Spleen (tissue), 11 donors: Measurements from ENCODE around the gene IER5. TPM values are rescaled to one million over a fixed set of nuclear protein-coding genes. Genes with fewer than 3 reads are reported as not detected.

ENCODE experiments used
- DNase-seq: peaks from one replicate; pipeline ENCODE4 v3.0.0-alpha.2; 2020
- H3K27ac ChIP-seq, 8 donors: fragments of 200-600 bp; sonication (generic) in 7 of 8; 1 replicate in 4 of 8; 2 replicates in 4 of 8; pipeline versions ENCODE4 v1.5.0 to v1.8.0; 2016 to 2021; ENCODE audit warnings: inconsistent platforms in 4 of 8, mild to moderate bottlenecking in 4 of 8, moderate library complexity in 1 of 8
- H3K27me3 ChIP-seq, 7 donors: fragments of 200-600 bp; sonication (generic) in 6 of 7; replicated peaks in 1 of 7; 1 replicate in 4 of 7; 2 replicates in 3 of 7; pipeline versions ENCODE4 v1.5.0 to v1.8.0; 2016 to 2021; ENCODE audit warnings: inconsistent platforms in 3 of 7, mild to moderate bottlenecking in 1 of 7
- H3K36me3 ChIP-seq, 6 donors: fragments of 200-600 bp; sonication (generic) in 5 of 6; 1 replicate in 4 of 6; 2 replicates in 2 of 6; pipeline versions ENCODE4 v1.5.0 to v1.8.0; 2016 to 2021; ENCODE audit warnings: inconsistent platforms in 2 of 6
- H3K4me1 ChIP-seq, 6 donors: fragments of 200-600 bp; sonication (generic) in 5 of 6; 1 replicate in 3 of 6; 2 replicates in 3 of 6; pipeline versions ENCODE4 v1.5.0 to v1.8.0; 2016 to 2021; ENCODE audit warnings: inconsistent platforms in 3 of 6
- H3K4me3 ChIP-seq, 8 donors: fragments of 200-600 bp; sonication (generic) in 7 of 8; 1 replicate in 4 of 8; 2 replicates in 4 of 8; pipeline versions ENCODE4 v1.5.0 to v1.8.0; 2016 to 2021; ENCODE audit warnings: inconsistent platforms in 4 of 8, mild to moderate bottlenecking in 4 of 8, moderate library complexity in 2 of 8
- H3K9me3 ChIP-seq, 8 donors: fragments of 200-600 bp; sonication (generic) in 7 of 8; 1 replicate in 4 of 8; 2 replicates in 4 of 8; pipeline versions ENCODE4 v1.5.0 to v1.8.0; 2016 to 2021; ENCODE audit warnings: inconsistent platforms in 4 of 8
- POLR2A ChIP-seq, 3 donors: fragments of 450-650 bp; IDR thresholded peaks; one replicate each; pipeline ENCODE4 v1.5.1; 2017; ENCODE audit warnings: antibody characterized with exemption in 3 of 3, mild to moderate bottlenecking in 1 of 3
- POLR2AphosphoS5 ChIP-seq, 3 donors: sonication (generic); formaldehyde crosslinking; IDR thresholded peaks; one replicate each; pipeline ENCODE4 v1.5.1; 2017; ENCODE audit warnings: antibody characterized with exemption in 3 of 3
- WGBS, 5 donors: extraction: QIAGEN DNeasy Blood & Tissue Kit in 3 of 5; methylation state at CpG; one replicate each; pipeline versions ENCODE4 v1.1.5 to v1.1.7; 2013 to 2018; 5-methylcytosine and 5-hydroxymethylcytosine counted together
- intact Hi-C: fragments of 100-400 bp; cut with DNase I; formaldehyde crosslinking; loops from one replicate; pipeline ENCODE4 v1.15.0; 2023; ENCODE audit warnings: low total_unique reads
- polyA plus RNA-seq, 3 donors: library from polyadenylated mRNA; stranded (reverse); fragments of 200-250 nt; gene quantifications; one replicate each; pipeline ENCODE4 v1.2.1, GENCODE V29; 2013
- total RNA-seq, 7 donors: library from RNA; depleted of rRNA in 3 of 7; stranded (reverse); fragments of >200 nt in 3 of 7; fragmentation: NEBNext Ultra II Directional in 4 of 7; extraction: Animal tissue kit (Norgen Biotek cat#: 25700) in 4 of 7; gene quantifications; one replicate each; pipeline versions ENCODE4 v1.1.0 to v1.2.1, GENCODE V29; 2016 to 2021
- TF ChIP-seq, protein P1 (sequence below), 11 experiments: fragments of 200-600 bp in 7 of 11; fragments of 450-650 bp in 4 of 11; sonication (generic) in 4 of 11; IDR thresholded peaks in 8 of 11; conservative IDR thresholded peaks in 3 of 11; 1 replicate in 7 of 11; 2 replicates in 4 of 11; pipeline versions ENCODE4 v1.4.0 to v1.8.0; 2016 to 2021; ENCODE audit warnings: antibody characterized with exemption in 11 of 11, inconsistent platforms in 4 of 11, mild to moderate bottlenecking in 1 of 11
- donor health status: healthy with polysubstance abuse.
- donor health status: DM: no; HTN: no; CAD: no; lungs with moderate emphysema.
- donor health status: DM: no; HTN: no; CAD: no.
- donor health status: Bipolar disorder and iron deficiency.
- donor health status: healthy.
- donor health status: DM: no; HTN: no; CAD: no.
- donor health status: DM: yes; HTN: yes; CAD: no.

Gene IER5
- total and polyA plus RNA-seq, 10 donors: 21.3 to 62.3 (median 36.7) TPM

DNA sequence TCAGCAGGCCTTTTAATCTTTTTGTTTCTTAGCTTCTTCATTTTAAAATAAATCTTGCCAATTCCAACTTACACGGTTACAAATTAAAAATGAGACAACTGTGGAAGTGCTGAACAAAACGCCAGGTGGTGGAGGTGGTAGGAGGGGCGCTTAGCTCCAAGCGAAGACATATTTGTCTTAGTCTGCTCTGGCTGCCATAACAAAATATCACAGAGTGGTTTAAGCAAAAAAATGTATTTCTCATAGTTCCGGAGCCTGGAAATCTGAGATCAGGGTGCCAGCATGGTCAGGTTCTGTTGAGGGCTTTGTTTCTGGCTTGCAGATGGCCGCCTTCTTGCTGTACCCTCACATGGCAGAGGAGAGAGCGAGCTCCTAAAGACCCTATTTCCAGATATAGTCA lies 14.9 kb downstream of the IER5 start:
- Histone ChIP-seq H3K27me3 (no peaks in the 10 kb centered on the region), H3K4me1 (peaks cover 36 to 95% (median 77%) of the 10 kb centered on the region in 6 donors), H3K36me3 (no peaks in the 10 kb centered on the region), H3K27ac (peak overlapping the region in 5 of 8 donors; percentile 9 to 91 (median 58)), H3K9me3 (no peaks in the 10 kb centered on the region), H3K4me3 (no peak overlapping the region)
- DNase-seq: no peak
- 89 to 93% (median 92%) methylated on average over 7 of the region's 7 CpGs for WGBS, 5 donors
- intact Hi-C loops: no loop called here
- TF ChIP-seq POLR2AphosphoS5 (IDR thresholded peaks at IDR 0.05) (no peak), POLR2A (IDR thresholded peaks at IDR 0.05) (no peak)
- TF ChIP-seq, protein P1, sequence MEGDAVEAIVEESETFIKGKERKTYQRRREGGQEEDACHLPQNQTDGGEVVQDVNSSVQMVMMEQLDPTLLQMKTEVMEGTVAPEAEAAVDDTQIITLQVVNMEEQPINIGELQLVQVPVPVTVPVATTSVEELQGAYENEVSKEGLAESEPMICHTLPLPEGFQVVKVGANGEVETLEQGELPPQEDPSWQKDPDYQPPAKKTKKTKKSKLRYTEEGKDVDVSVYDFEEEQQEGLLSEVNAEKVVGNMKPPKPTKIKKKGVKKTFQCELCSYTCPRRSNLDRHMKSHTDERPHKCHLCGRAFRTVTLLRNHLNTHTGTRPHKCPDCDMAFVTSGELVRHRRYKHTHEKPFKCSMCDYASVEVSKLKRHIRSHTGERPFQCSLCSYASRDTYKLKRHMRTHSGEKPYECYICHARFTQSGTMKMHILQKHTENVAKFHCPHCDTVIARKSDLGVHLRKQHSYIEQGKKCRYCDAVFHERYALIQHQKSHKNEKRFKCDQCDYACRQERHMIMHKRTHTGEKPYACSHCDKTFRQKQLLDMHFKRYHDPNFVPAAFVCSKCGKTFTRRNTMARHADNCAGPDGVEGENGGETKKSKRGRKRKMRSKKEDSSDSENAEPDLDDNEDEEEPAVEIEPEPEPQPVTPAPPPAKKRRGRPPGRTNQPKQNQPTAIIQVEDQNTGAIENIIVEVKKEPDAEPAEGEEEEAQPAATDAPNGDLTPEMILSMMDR (IDR thresholded peaks at IDR 0.05 in 8 of 11, conservative IDR thresholded peaks at IDR 0.05 in 3 of 11): no peak

DNA sequence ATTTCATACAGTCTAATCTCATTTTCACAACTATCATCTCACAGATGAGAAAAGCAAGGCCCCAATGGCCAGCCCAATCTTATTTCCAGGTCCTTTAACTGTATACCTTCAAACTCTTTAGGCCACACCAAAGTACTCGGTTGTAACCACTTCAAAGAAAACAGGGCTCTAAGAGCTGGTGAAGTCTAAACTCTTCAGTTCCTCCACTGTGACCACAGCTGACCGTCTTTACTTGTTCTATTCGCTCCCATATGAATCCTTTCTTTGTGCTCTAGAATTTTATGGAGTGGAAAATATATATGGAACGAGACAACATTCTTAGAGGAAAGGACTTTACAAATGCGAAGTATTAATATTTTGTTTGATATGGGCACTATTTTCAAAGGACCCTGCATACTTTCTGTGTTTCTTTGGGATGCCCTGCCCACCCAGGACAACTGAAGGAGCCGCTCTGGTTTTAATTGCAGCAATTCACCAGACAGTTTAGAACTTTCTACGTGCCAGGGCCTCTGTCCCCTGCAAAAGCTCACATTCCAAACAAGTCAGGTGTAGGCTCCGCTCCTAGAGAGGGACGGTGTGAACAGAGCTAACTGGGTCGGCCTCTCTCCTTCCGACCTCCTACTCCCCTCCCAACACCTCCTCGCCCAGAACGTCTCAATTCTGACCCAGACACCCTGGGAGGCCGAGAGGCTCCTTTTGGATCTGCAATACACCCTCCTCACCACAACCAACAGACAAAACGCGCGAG lies 15.7 kb downstream of the IER5 start:
- peak overlapping the region; percentile 57 to 74 (median 68) for H3K4me3 ChIP-seq
- no peaks in the 10 kb centered on the region for H3K36me3 ChIP-seq
- H3K4me1 ChIP-seq: peaks cover 36 to 87% (median 73%) of the 10 kb centered on the region in 6 donors
- H3K9me3 ChIP-seq: no peaks in the 10 kb centered on the region
- WGBS, 5 donors: 28 to 42% (median 37%) methylated on average over 17 of the region's 17 CpGs
- no peaks in the 10 kb centered on the region for H3K27me3 ChIP-seq
- no peak for DNase-seq
- TF ChIP-seq, protein P1 (IDR thresholded peaks at IDR 0.05 in 8 of 11, conservative IDR thresholded peaks at IDR 0.05 in 3 of 11): peak in 4 of 11 experiments; percentile 15 to 37 (median 35)
- TF ChIP-seq POLR2AphosphoS5 (IDR thresholded peaks at IDR 0.05): no peak
- intact Hi-C loops: no loop called here
- peak overlapping the region; percentile 77 to 93 (median 88) for H3K27ac ChIP-seq

DNA sequence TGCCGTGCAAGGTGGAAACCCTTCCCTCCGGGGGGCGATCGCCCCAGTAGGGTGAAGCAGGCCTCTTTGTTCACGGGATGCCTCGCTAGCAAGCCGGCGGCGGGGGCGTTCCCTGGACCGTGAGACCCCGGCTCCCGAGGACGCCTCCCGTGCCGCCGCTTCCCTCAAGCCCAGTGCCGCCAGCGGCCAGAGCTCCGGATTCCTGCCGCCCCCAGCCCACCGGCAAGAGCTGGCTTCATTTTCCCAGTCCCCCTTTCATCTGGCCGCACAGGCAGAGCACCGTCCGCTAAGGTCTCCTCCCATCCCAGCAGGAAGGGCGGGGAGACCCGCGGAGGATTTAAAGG lies 16.3 kb downstream of the IER5 start:
- Histone ChIP-seq H3K4me3 (peak overlapping the region; percentile 57 to 74 (median 68)), H3K36me3 (no peaks in the 10 kb centered on the region), H3K9me3 (no peaks in the 10 kb centered on the region), H3K27ac (peak overlapping the region; percentile 77 to 93 (median 88)), H3K27me3 (no peaks in the 10 kb centered on the region), H3K4me1 (peaks cover 30 to 81% (median 68%) of the 10 kb centered on the region in 6 donors)
- intact Hi-C loops: no loop called here
- no peak for TF ChIP-seq POLR2A (IDR thresholded peaks at IDR 0.05)
- TF ChIP-seq, protein P1 (IDR thresholded peaks at IDR 0.05 in 8 of 11, conservative IDR thresholded peaks at IDR 0.05 in 3 of 11): peak in 3 of 11 experiments; percentile 0 to 28 (median 8)
- WGBS, 5 donors: 1% methylated on average over 14 to 28 of the region's 28 CpGs
- DNase-seq: no peak

DNA sequence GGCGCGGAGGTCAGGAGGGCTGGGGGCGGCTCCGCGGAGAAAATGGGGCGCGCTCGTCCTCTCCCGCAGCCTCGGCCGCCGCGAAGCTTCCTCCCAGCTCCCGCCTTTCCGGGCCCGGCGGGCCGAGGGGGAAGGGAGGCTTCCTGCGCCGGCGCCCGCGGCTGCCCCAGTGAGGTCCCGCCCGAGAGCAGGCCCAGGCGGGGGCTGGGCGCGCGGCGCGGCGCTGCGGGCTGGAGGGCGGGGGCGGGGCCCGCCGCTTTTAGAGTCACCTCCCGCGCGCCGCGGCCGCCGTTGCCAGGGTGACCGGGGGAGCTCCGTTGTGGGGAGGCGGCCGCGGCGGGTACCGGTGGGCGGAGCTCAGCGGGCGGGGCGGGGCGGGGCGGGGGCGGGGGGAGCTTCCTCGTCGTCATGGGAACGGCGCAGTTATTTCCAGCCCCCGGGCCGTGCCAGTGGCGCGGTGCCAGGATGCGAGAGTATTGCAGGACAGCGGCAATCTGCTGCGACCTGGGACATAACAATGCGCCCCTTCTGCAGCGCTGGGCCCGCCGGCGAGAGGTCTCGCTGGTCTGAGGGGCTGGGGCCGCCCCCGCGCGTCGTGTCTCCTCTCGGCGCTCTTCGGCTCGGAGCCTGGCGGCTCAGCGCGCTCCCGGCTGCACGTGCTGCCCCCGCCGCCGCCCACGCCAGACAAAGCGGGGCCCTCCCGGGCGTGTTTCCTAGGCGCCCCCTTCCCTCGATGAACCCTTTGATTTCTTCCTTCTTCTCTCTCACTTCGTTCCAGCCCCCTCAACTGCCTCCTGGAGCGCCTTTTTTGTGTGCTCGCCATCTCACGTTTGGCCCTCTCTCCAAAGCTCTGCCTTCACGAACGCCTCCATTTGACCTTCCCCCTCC lies 16.9 kb downstream of the IER5 start:
- Histone ChIP-seq H3K9me3 (no peaks in the 10 kb centered on the region), H3K27me3 (no peaks in the 10 kb centered on the region), H3K36me3 (no peaks in the 10 kb centered on the region), H3K4me3 (peak overlapping the region; percentile 57 to 74 (median 68)), H3K27ac (peak overlapping the region; percentile 77 to 93 (median 88)), H3K4me1 (peaks cover 29 to 75% (median 62%) of the 10 kb centered on the region in 6 donors)
- WGBS, 5 donors: 2 to 3% (median 2%) methylated on average over 50 to 104 of the region's 104 CpGs
- DNase-seq: peak; percentile 99
- TF ChIP-seq, protein P1 (IDR thresholded peaks at IDR 0.05 in 8 of 11, conservative IDR thresholded peaks at IDR 0.05 in 3 of 11): peak in 1 of 11 experiments; percentile 8
- TF ChIP-seq POLR2AphosphoS5 (IDR thresholded peaks at IDR 0.05) (peak; percentile 83 to 91 (median 89)), POLR2A (IDR thresholded peaks at IDR 0.05) (peak in 2 of 3 donors; percentile 40 to 78)
- intact Hi-C loops: no loop called here
